Uterine smooth muscle cell (primary cell): ENCODE data around the gene TPK1. TPM values are rescaled to one million over a fixed set of nuclear protein-coding genes. Genes with fewer than 3 reads are reported as not detected.

Experiments used
- total RNA-seq: library from RNA; depleted of rRNA; stranded (reverse); fragments of >200 nt; gene quantifications from 2 replicates; pipeline ENCODE4 v1.2.3, GENCODE V29; 2014

Gene TPK1
- total RNA-seq = 4.6 and 7.4 TPM in 2 replicates

DNA sequence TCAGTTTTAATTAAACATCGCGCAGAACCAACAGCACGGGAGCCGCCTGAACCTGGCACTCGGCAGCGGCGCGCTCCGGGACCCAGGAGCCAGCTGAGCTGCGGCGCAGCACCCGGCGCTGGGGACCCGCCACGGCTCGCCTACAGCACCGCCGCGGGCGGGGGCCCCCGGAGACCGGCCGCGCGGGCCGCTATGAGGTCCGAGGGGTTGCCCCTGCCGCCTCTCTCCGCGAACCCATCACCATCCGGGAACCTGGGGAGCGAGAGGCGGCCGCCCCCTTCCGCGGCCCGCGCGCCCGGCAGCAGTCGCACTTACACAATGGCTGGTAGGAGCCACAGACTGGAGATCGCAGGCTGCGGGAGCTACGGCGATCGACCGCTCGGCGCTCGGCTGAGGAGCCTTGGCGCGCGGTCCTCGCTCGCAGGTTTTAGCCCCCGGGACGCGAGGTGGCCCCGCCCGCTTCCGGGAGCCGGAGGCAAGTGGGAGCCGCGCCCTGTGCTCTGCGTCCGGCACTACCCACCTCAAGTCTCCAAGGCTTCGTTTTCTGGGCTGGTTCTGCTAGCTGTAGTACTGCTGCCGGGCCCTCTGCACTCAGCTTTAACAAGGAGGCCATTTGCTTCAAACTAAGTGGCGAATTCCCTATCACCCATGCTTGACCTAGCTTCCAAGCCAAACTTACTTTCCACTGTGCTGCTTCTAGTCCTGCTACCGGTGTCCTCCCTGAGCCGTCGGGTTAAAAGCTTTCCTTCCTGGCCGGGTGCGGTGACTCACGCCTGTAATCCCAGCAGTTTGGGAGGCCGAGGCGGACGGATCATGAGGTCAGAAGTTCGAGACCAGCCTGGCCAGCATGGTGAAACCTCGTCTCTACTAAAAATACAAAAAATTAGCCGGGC lies at the start of gene TPK1:
TPK1 (minus strand) TSS at position 402 of the 893 bp plus-strand sequence. CDS start 451 bp downstream, outside the sequence.

DNA sequence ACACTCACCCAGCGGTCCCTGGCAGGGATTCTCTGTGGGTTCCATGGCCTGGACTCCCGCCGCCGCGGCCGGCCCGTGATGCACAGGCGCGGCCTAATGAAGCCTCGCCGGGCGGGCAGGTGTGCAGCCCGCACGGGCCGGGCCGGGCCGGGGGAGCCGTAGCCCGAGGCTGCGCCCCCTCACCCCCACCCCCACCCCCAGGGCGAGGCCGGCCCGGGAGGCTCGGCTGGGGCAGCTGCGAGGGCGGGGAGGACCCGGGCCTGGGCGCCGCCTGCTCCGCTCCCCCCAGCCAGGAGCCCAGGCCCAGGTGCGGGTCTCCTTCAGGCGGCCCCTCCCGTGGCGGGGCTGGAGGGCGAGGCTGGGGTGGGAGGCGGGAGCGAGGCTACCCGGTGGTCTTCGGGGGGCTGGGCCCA lies 432.2 kb downstream of the TPK1 start, which contains the start of gene NOBOX:
NOBOX (minus strand) TSS at position 45 of the 413 bp plus-strand sequence.

